ENCODE measurements around the gene MBL2.

- no peak for TF ChIP-seq CTCF (IDR thresholded peaks at IDR 0.05; ENCODE audit: low read length)
- no peak for TF ChIP-seq EZH2 (IDR thresholded peaks at IDR 0.05; ENCODE audit: borderline replicate concordance, low read length)
Observed at GRCh38 chr10:52759154-52759553, 13.4 kb downstream of the MBL2 start.
